OCI-LY1 (cell line): Measurements from ENCODE around the gene SGSM1.

Experiments
- H2AFZ ChIP-seq: fragments of 200-600 bp; sonication (generic), shearing (Covaris generic); 2 replicates; pipeline ENCODE4 v1.6.0; 2014; ENCODE audit warnings: antibody characterized with exemption, mild to moderate bottlenecking, low read length
- H3F3A ChIP-seq: fragments of 200-600 bp; sonication (generic), shearing (Covaris generic); 2 replicates; pipeline ENCODE4 v1.6.0; 2014; ENCODE audit warnings: mild to moderate bottlenecking, antibody characterized with exemption, low read length, moderate library complexity; ENCODE audit not compliant: insufficient read depth
- H3K27ac ChIP-seq: fragments of 200-600 bp; sonication (generic); 2 replicates; pipeline ENCODE4 v1.5.1; 2014; ENCODE audit warnings: low read length, mixed run types, mild to moderate bottlenecking, low read depth; ENCODE audit not compliant: poor library complexity, severe bottlenecking
- H3K27me3 ChIP-seq: fragments of 200-600 bp; sonication (generic); 2 replicates; pipeline ENCODE4 v1.6.0; 2014; ENCODE audit warnings: antibody characterized with exemption, mild to moderate bottlenecking, low read length, moderate library complexity; ENCODE audit not compliant: insufficient read depth
- H3K36me3 ChIP-seq: fragments of 200-600 bp; sonication (generic); 2 replicates; pipeline ENCODE4 v1.6.1; 2014; ENCODE audit warnings: mild to moderate bottlenecking, antibody characterized with exemption, low read length, moderate library complexity, mixed read lengths; ENCODE audit not compliant: insufficient read depth
- H3K4me1 ChIP-seq: fragments of 200-600 bp; sonication (generic); 2 replicates; pipeline ENCODE4 v1.5.1; 2014; ENCODE audit warnings: mild to moderate bottlenecking, low read length, moderate library complexity; ENCODE audit not compliant: insufficient read depth, severe bottlenecking
- H3K4me2 ChIP-seq: fragments of 200-600 bp; sonication (generic), shearing (Covaris generic); 2 replicates; pipeline ENCODE4 v1.6.1; 2014; ENCODE audit warnings: low read length
- H3K4me3 ChIP-seq: fragments of 200-600 bp; sonication (generic); 2 replicates; pipeline ENCODE4 v1.5.1; 2014; ENCODE audit warnings: low read length, low read depth, mild to moderate bottlenecking, mixed read lengths; ENCODE audit not compliant: poor library complexity, severe bottlenecking
- H3K79me2 ChIP-seq: fragments of 200-600 bp; shearing (Covaris generic); 2 replicates; pipeline ENCODE4 v1.6.1; 2016; ENCODE audit warnings: mixed run types, low read length, mixed read lengths; ENCODE audit not compliant: insufficient read depth
- H3K9ac ChIP-seq: fragments of 200-600 bp; sonication (generic), shearing (Covaris generic); 2 replicates; pipeline ENCODE4 v1.6.1; 2014; ENCODE audit warnings: mild to moderate bottlenecking, low read length, mixed read lengths
- H3K9me2 ChIP-seq: fragments of 200-600 bp; sonication (generic), shearing (Covaris generic); 2 replicates; pipeline ENCODE4 v1.6.1; 2014; ENCODE audit warnings: low read depth, mild to moderate bottlenecking, low read length, mixed read lengths
- H3K9me3 ChIP-seq: fragments of 200-600 bp; shearing (Covaris generic); 2 replicates; pipeline ENCODE4 v1.6.1; 2014; ENCODE audit warnings: low read length, mixed read lengths
- H4K20me1 ChIP-seq: fragments of 200-600 bp; sonication (generic), shearing (Covaris generic); 2 replicates; pipeline ENCODE4 v1.6.0; 2016; ENCODE audit warnings: mild to moderate bottlenecking, low read length; ENCODE audit not compliant: insufficient read depth
- CTCF ChIP-seq: fragments of 200-600 bp; sonication (generic), shearing (Covaris generic); IDR thresholded peaks from 2 replicates; pipeline ENCODE4 v1.5.1; 2017; ENCODE audit warnings: mild to moderate bottlenecking, antibody characterized with exemption, low read length, moderate library complexity, mixed read lengths
- EZH2 ChIP-seq: fragments of 200-600 bp; sonication (generic), shearing (Covaris generic); IDR thresholded peaks from 2 replicates; pipeline ENCODE4 v1.8.0; 2017; ENCODE audit warnings: borderline replicate concordance, mixed run types, mild to moderate bottlenecking, antibody characterized with exemption, low read length, moderate library complexity, mixed read lengths

Gene SGSM1

GRCh38 chr22:24831687-24832086 lies 25.7 kb downstream of the SGSM1 start:
- H2AFZ ChIP-seq = no peak overlapping the region
- no peaks in the 10 kb centered on the region for H3K36me3 ChIP-seq
- no peak overlapping the region for H3K9ac ChIP-seq
- H3K4me3 ChIP-seq = no peak overlapping the region
- H3K4me2 ChIP-seq = no peak overlapping the region
- peaks cover 4% of the 10 kb centered on the region; the same call in 1 of the 2 replicates for H3K27me3 ChIP-seq
- H3K9me3 ChIP-seq = no peaks in the 10 kb centered on the region
- H3K79me2 ChIP-seq = no peaks in the 10 kb centered on the region
- no peaks in the 10 kb centered on the region for H3F3A ChIP-seq
- TF ChIP-seq CTCF (no peak), EZH2 (no peak)
- H3K4me1 ChIP-seq = no peaks in the 10 kb centered on the region
- no peak overlapping the region for H3K27ac ChIP-seq
- no peaks in the 10 kb centered on the region for H4K20me1 ChIP-seq
- H3K9me2 ChIP-seq = no peaks in the 10 kb centered on the region

GRCh38 chr22:24833881-24834495 lies 28.0 kb downstream of the SGSM1 start:
- no peaks in the 10 kb centered on the region for H3K9me2 ChIP-seq
- no peak overlapping the region for H3K4me3 ChIP-seq
- no peak overlapping the region for H3K9ac ChIP-seq
- no peaks in the 10 kb centered on the region for H3K79me2 ChIP-seq
- no peaks in the 10 kb centered on the region for H3K9me3 ChIP-seq
- H3K4me1 ChIP-seq = no peaks in the 10 kb centered on the region
- no peaks in the 10 kb centered on the region for H3K27me3 ChIP-seq
- no peak overlapping the region for H3K27ac ChIP-seq
- no peak overlapping the region for H2AFZ ChIP-seq
- H3K36me3 ChIP-seq = no peaks in the 10 kb centered on the region
- H3K4me2 ChIP-seq = no peak overlapping the region
- TF ChIP-seq CTCF (no peak), EZH2 (no peak)
- no peaks in the 10 kb centered on the region for H3F3A ChIP-seq
- no peaks in the 10 kb centered on the region for H4K20me1 ChIP-seq

- H4K20me1 ChIP-seq = no peaks in the 10 kb centered on the region
- H3K27me3 ChIP-seq = no peaks in the 10 kb centered on the region
- no peaks in the 10 kb centered on the region for H3K36me3 ChIP-seq
- no peak overlapping the region for H3K4me3 ChIP-seq
- H3K9me2 ChIP-seq = no peaks in the 10 kb centered on the region
- no peak overlapping the region for H3K4me2 ChIP-seq
- H2AFZ ChIP-seq = no peak overlapping the region
- H3F3A ChIP-seq = no peaks in the 10 kb centered on the region
- H3K9ac ChIP-seq = no peak overlapping the region
- H3K4me1 ChIP-seq = no peaks in the 10 kb centered on the region
- peak; percentile 48 for TF ChIP-seq CTCF
- no peak for TF ChIP-seq EZH2
- no peaks in the 10 kb centered on the region for H3K79me2 ChIP-seq
- H3K27ac ChIP-seq = no peak overlapping the region
- H3K9me3 ChIP-seq = no peaks in the 10 kb centered on the region
Measured at GRCh38 chr22:24834845-24835570, 29.0 kb downstream of the SGSM1 start.
